GM18909 (cell line): Measurements from ENCODE around the gene PIM3.

Source experiments
- ATAC-seq: cut with Tn5 transposase; IDR thresholded peaks from one replicate; pipeline ENCODE4 v1.9.1; 2021; ENCODE audit warnings: mild to moderate bottlenecking; ENCODE audit not compliant: unreplicated experiment, poor library complexity

The PIM3 gene

GRCh38 chr22:49927483-49928184, 32.9 kb upstream of the PIM3 start:
- ATAC-seq: no peak

GRCh38 chr22:49928185-49928495, 32.4 kb upstream of the PIM3 start:
- no peak for ATAC-seq

- ATAC-seq: no peak
Observed at GRCh38 chr22:49928555-49929210, 31.9 kb upstream of the PIM3 start.

GRCh38 chr22:49929211-49929979, 31.2 kb upstream of the PIM3 start:
- ATAC-seq: no peak

- ATAC-seq: no peak
Observed at GRCh38 chr22:49929994-49930575, 30.5 kb upstream of the PIM3 start.

- no peak for ATAC-seq
Observed at GRCh38 chr22:49930596-49931412, 29.8 kb upstream of the PIM3 start.

- ATAC-seq: no peak
Observed at GRCh38 chr22:49933236-49934159, 27.1 kb upstream of the PIM3 start.

GRCh38 chr22:49934160-49934890, 26.2 kb upstream of the PIM3 start:
- no peak for ATAC-seq

GRCh38 chr22:49934891-49935557, 25.5 kb upstream of the PIM3 start:
- no peak for ATAC-seq

- no peak for ATAC-seq
Observed at GRCh38 chr22:49935561-49935960, 25.0 kb upstream of the PIM3 start.

- ATAC-seq: peak; percentile 65
Observed at GRCh38 chr22:49936018-49936972, 24.3 kb upstream of the PIM3 start.

GRCh38 chr22:49936973-49937757, 23.4 kb upstream of the PIM3 start:
- no peak for ATAC-seq

- ATAC-seq: no peak
Observed at GRCh38 chr22:49937758-49938564, 22.6 kb upstream of the PIM3 start.

- ATAC-seq: no peak
Observed at GRCh38 chr22:49938565-49939136, 21.9 kb upstream of the PIM3 start.
